Esophagus muscularis mucosa (tissue), 4 donors: Measurements from ENCODE around the gene AOC2. TPM values are rescaled to one million over a fixed set of nuclear protein-coding genes. Genes with fewer than 3 reads are reported as not detected.
"Not testable (repeated sequence)": the region's sequence is repeated elsewhere in the genome, so short reads cannot be mapped to it uniquely, and the experiment has no call there.

Source experiments
- DNase-seq: peaks from one replicate; pipeline ENCODE4 v3.0.0-alpha.2; 2017; ENCODE audit errors: extremely low spot score
- H3K27ac ChIP-seq, 4 donors: fragments of 200-600 bp; sonication (generic); replicated peaks in 1 of 4; 1 replicate in 3 of 4; 2 replicates in 1 of 4; pipeline ENCODE4 v1.5.1; 2016 to 2019; ENCODE audit warnings: mild to moderate bottlenecking in 1 of 4
- H3K27me3 ChIP-seq, 4 donors: fragments of 200-600 bp; sonication (generic); one replicate each; pipeline versions ENCODE4 v1.5.1 to v1.6.0; 2016 to 2019
- H3K36me3 ChIP-seq, 4 donors: fragments of 200-600 bp; sonication (generic); one replicate each; pipeline ENCODE4 v1.5.1; 2016 to 2019
- H3K4me1 ChIP-seq, 4 donors: fragments of 200-600 bp; sonication (generic); one replicate each; pipeline ENCODE4 v1.5.1; 2016 to 2019
- H3K4me3 ChIP-seq, 4 donors: fragments of 200-600 bp; sonication (generic); 1 replicate in 2 of 4; 2 replicates in 2 of 4; pipeline ENCODE4 v1.5.1; 2016 to 2019; ENCODE audit warnings: mild to moderate bottlenecking in 4 of 4, moderate library complexity in 1 of 4
- H3K9me3 ChIP-seq, 4 donors: fragments of 200-600 bp; sonication (generic); 1 replicate in 3 of 4; 2 replicates in 1 of 4; pipeline ENCODE4 v1.5.1; 2016 to 2019
- CTCF ChIP-seq, 3 experiments: fragments of 200-600 bp in 2 of 3; fragments of 450-650 bp in 1 of 3; sonication (generic) in 2 of 3; IDR thresholded peaks; one replicate each; pipeline ENCODE4 v1.5.1; 2017 to 2019; ENCODE audit warnings: antibody characterized with exemption in 3 of 3, mild to moderate bottlenecking in 2 of 3, moderate library complexity in 1 of 3
- EP300 ChIP-seq: sonication (generic); formaldehyde crosslinking; IDR thresholded peaks from one replicate; pipeline ENCODE4 v1.6.1; 2017; ENCODE audit warnings: antibody characterized with exemption
- POLR2A ChIP-seq: fragments of 450-650 bp; IDR thresholded peaks from one replicate; pipeline ENCODE4 v1.6.1; 2017; ENCODE audit warnings: antibody characterized with exemption, moderate library complexity, mild to moderate bottlenecking, low read depth
- POLR2AphosphoS5 ChIP-seq, 2 donors: sonication (generic); formaldehyde crosslinking; IDR thresholded peaks; one replicate each; pipeline ENCODE4 v1.6.1; 2017; ENCODE audit warnings: antibody characterized with exemption in 2 of 2
- WGBS: methylation state at CpG from one replicate; pipeline ENCODE4 v1.1.5; 2018; 5-methylcytosine and 5-hydroxymethylcytosine counted together
- intact Hi-C: fragments of 100-400 bp; cut with DNase I; formaldehyde crosslinking; loops from one replicate; pipeline ENCODE4 v1.15.1; 2023
- total RNA-seq, 4 donors: library from RNA; depleted of rRNA; stranded (reverse); fragments of >200 nt; gene quantifications; one replicate each; pipeline versions ENCODE4 v1.1.0 to v1.2.1, GENCODE V29; 2016

Gene AOC2
- total RNA-seq, 4 donors from 2014 or later: 0.66 to 2.0 (median 1.4) TPM

DNA sequence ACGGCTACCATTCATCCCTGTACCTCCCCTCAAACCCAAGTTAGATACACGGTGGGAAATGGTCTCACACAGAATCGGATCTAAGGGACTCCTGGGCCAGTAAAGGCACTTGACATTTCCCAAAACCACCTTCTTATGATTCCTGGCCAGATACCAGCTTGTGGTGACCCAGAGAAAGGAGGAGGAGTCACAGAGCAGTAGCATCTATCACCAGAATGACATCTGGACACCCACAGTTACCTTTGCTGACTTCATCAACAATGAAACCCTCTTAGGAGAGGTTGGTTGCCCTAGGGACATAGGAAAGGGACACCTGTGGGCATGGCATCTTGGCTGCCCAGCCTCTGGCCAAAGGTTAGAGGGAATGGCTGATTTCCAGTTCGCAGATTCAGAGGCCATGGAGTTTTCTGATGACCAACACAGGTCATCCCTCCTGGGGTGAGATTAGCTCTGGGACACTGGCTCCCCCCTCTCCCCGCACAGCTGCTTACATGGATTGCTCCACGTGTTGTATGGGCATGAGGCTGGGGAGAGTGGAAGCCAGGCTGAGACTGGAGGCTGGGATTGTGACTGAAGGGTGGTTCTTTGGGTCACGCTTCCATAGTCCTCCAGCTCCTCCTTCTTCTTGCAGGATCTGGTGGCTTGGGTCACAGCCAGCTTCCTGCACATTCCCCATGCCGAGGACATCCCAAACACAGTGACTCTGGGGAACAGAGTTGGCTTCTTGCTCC is 5.2 kb downstream of the AOC2 start:
- H3K27me3 ChIP-seq: no peaks in the 10 kb centered on the region
- intact Hi-C loops: no loop called here
- no peak for DNase-seq
- H3K36me3 ChIP-seq: peaks cover 0 to 16% (median 14%) of the 10 kb centered on the region in 4 donors
- peak overlapping the region in 3 of 4 donors; percentile 11 to 61 (median 59) for H3K4me3 ChIP-seq
- 54% methylated on average over 6 of the region's 8 CpGs for WGBS
- peaks cover 10 to 63% (median 54%) of the 10 kb centered on the region in 4 donors for H3K4me1 ChIP-seq
- no peaks in the 10 kb centered on the region for H3K9me3 ChIP-seq
- H3K27ac ChIP-seq: peak overlapping the region; percentile 86 to 89 (median 88)
- TF ChIP-seq POLR2A (no peak), POLR2AphosphoS5 (IDR thresholded peaks at IDR 0.05) (peak in 1 of 2 donors; percentile 13)

DNA sequence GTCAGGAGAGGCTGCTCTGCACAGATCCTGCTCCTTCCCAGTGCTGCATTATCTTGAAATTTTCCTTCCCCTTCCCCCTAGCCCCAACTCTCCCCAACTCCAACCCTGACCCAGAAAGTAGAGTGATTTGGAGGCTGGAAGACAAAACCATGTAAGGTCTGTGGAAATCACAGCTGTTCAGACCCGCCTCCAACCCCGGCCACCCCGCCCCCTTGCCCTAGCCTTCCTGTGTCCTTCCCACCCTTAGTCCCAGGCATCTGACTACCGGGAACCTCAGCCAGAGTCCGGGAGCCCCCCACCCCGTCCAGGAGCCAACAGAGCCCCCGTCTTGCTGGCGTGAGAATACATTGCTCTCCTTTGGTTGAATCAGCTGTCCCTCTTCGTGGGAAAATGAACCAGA is 6.6 kb downstream of the AOC2 start, which contains the start of gene AOC3:
Gene AOC3 (plus strand): TSS at position 246 of the 400 bp plus-strand sequence. CDS start 145 bp downstream, at position 391.
- 30% methylated on average over 8 of the region's 9 CpGs for WGBS
- Histone ChIP-seq H3K4me3 (peak within 1 kb of the TSS; percentile 59 to 69 (median 62)), H3K4me1 (peaks cover 13 to 75% (median 67%) of the 10 kb centered on the region in 4 donors), H3K9me3 (no peaks in the 10 kb centered on the region), H3K27ac (peak within 1 kb of the TSS; percentile 86 to 89 (median 88)), H3K36me3 (peaks cover 0 to 16% (median 4%) of the 10 kb centered on the region in 4 donors), H3K27me3 (no peaks in the 10 kb centered on the region)
- intact Hi-C loops: no loop called here
- DNase-seq: no peak
- TF ChIP-seq POLR2AphosphoS5 (IDR thresholded peaks at IDR 0.05) (peak; percentile 39 to 74), EP300 (no peak)

GRCh38 chr17:42851371-42852240 is 7.2 kb downstream of the AOC2 start:
- intact Hi-C loops, H3K9me3 ChIP-seq, H3K27me3 ChIP-seq, DNase-seq: not testable (repeated sequence)
- 61% methylated on average over 2 of the region's 28 CpGs for WGBS
- Histone ChIP-seq H3K4me1 (peaks cover 10 to 76% (median 69%) of the 10 kb centered on the region in 4 donors), H3K36me3 (peaks cover 0 to 18% (median 4%) of the 10 kb centered on the region in 4 donors), H3K27ac (peak overlapping the region; percentile 86 to 89 (median 88)), H3K4me3 (peak overlapping the region; percentile 59 to 69 (median 62))
- TF ChIP-seq POLR2AphosphoS5 (IDR thresholded peaks at IDR 0.05): peak; percentile 1 to 35

DNA sequence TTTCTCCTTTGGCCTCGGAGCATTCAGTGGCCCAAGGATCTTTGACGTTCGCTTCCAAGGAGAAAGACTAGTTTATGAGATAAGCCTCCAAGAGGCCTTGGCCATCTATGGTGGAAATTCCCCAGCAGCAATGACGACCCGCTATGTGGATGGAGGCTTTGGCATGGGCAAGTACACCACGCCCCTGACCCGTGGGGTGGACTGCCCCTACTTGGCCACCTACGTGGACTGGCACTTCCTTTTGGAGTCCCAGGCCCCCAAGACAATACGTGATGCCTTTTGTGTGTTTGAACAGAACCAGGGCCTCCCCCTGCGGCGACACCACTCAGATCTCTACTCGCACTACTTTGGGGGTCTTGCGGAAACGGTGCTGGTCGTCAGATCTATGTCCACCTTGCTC is 8.0 kb downstream of the AOC2 start:
- peaks cover 3 to 76% (median 69%) of the 10 kb centered on the region in 4 donors for H3K4me1 ChIP-seq
- no peaks in the 10 kb centered on the region for H3K9me3 ChIP-seq
- WGBS: 44% methylated on average over 5 of the region's 15 CpGs
- no peaks in the 10 kb centered on the region for H3K27me3 ChIP-seq
- no peak for DNase-seq
- H3K4me3 ChIP-seq: peak overlapping the region; percentile 59 to 69 (median 62)
- intact Hi-C loops: no loop called here
- TF ChIP-seq POLR2AphosphoS5 (IDR thresholded peaks at IDR 0.05) (peak in 1 of 2 donors; percentile 48), POLR2A (no peak)
- peak overlapping the region; percentile 86 to 89 (median 88) for H3K27ac ChIP-seq
- H3K36me3 ChIP-seq: peaks cover 0 to 26% (median 8%) of the 10 kb centered on the region in 4 donors

DNA sequence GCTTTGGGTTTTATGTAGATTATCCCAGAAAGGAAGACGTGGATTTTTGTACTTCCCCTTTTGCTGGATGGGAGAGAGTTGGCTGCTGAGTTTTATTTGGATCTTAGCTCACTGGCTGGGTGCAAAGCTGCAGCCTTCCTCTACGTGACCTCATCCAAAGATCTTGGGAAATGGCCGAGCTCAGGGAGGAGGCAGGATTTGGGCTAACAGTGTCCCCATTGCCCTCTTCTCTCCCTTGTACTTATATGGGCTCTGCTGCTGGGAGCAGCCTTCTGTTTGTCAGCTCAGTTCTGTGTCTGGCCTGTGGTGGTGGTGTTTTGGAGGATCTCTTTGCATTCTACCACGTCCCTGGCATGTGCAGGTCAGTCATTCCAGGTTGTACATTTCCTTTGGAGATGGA is 8.6 kb downstream of the AOC2 start:
- Histone ChIP-seq H3K9me3 (no peaks in the 10 kb centered on the region), H3K27me3 (no peaks in the 10 kb centered on the region), H3K27ac (peak overlapping the region; percentile 86 to 89 (median 88)), H3K36me3 (peaks cover 0 to 27% (median 10%) of the 10 kb centered on the region in 4 donors), H3K4me3 (peak overlapping the region; percentile 59 to 69 (median 62)), H3K4me1 (peaks cover 3 to 74% (median 69%) of the 10 kb centered on the region in 4 donors)
- WGBS: 11% methylated on average over 4 of the region's 4 CpGs
- intact Hi-C loops: no loop called here
- TF ChIP-seq CTCF (IDR thresholded peaks at IDR 0.05) (peak in 1 of 3 experiments; percentile 17), POLR2AphosphoS5 (IDR thresholded peaks at IDR 0.05) (peak; percentile 68 to 69), EP300 (no peak), POLR2A (no peak)
- DNase-seq: no peak

GRCh38 chr17:42853597-42853967 is 9.2 kb downstream of the AOC2 start:
- Histone ChIP-seq H3K27me3 (no peaks in the 10 kb centered on the region), H3K36me3 (peaks cover 0 to 27% (median 12%) of the 10 kb centered on the region in 4 donors), H3K4me3 (peak overlapping the region; percentile 59 to 69 (median 62)), H3K27ac (peak overlapping the region; percentile 86 to 89 (median 88)), H3K9me3 (no peaks in the 10 kb centered on the region), H3K4me1 (peaks cover 3 to 74% (median 69%) of the 10 kb centered on the region in 4 donors)
- TF ChIP-seq POLR2AphosphoS5 (IDR thresholded peaks at IDR 0.05) (no peak), POLR2A (no peak), EP300 (no peak)
- WGBS: 36% methylated on average over 5 of the region's 5 CpGs
- intact Hi-C loops: no loop called here
- no peak for DNase-seq
